MCF 10A (cell line): ENCODE measurements around the gene ABHD12B. TPM values are rescaled to one million over a fixed set of nuclear protein-coding genes. Genes with fewer than 3 reads are reported as not detected.

Experiments
- BruUV-seq: library from RNA; stranded (reverse); fragments of 400-500 nt; replicated peaks from 2 replicates; lab custom pipeline; 2021; lab: Mats Ljungman, UMichigan
- CTCF ChIA-PET: fragments of 300-600 bp; sonication (Branson Sonifier 250); formaldehyde crosslinking; extraction: SDS; loops from one replicate; lab custom pipeline; 2021; ENCODE audit warnings: antibody characterized with exemption, inconsistent platforms; lab: Yijun Ruan, JAX
- POLR2A ChIA-PET: fragments of 300-600, 350-650 bp; sonication (Branson Sonifier 250); formaldehyde crosslinking; extraction: SDS; loops from one replicate; lab custom pipeline; 2020; ENCODE audit warnings: antibody characterized with exemption, inconsistent platforms; lab: Yijun Ruan, JAX
- DNase-seq: peaks from one replicate; pipeline ENCODE4 v3.0.0-alpha.2; 2018; ENCODE audit not compliant: unreplicated experiment
- H3K27ac Mint-ChIP-seq: one replicate; pipeline ENCODE4 v1.8.0; 2022; ENCODE audit warnings: mild to moderate bottlenecking, low read depth, mixed read lengths; ENCODE audit not compliant: unreplicated experiment
- H3K27me3 Mint-ChIP-seq: one replicate; pipeline ENCODE4 v1.8.0; 2022; ENCODE audit warnings: mixed read lengths; ENCODE audit not compliant: insufficient read depth, unreplicated experiment
- H3K36me3 Mint-ChIP-seq: one replicate; pipeline ENCODE4 v1.8.0; 2022; ENCODE audit warnings: mild to moderate bottlenecking, moderate library complexity, mixed read lengths; ENCODE audit not compliant: insufficient read depth, unreplicated experiment
- H3K4me1 Mint-ChIP-seq: one replicate; pipeline ENCODE4 v1.8.0; 2022; ENCODE audit warnings: mixed read lengths; ENCODE audit not compliant: insufficient read depth, unreplicated experiment
- H3K4me3 Mint-ChIP-seq: one replicate; pipeline ENCODE4 v1.8.0; 2022; ENCODE audit warnings: mild to moderate bottlenecking, moderate library complexity, mixed read lengths; ENCODE audit not compliant: unreplicated experiment
- H3K9me3 Mint-ChIP-seq: one replicate; pipeline ENCODE4 v1.8.0; 2022; ENCODE audit warnings: mixed read lengths; ENCODE audit not compliant: unreplicated experiment
- CTCF ChIP-seq: fragments of 200-600 bp; IDR thresholded peaks from one replicate; pipeline ENCODE4 v1.8.0; 2022; ENCODE audit warnings: antibody characterized with exemption, mild to moderate bottlenecking; ENCODE audit not compliant: unreplicated experiment
- intact Hi-C: fragments of 100-400 bp; cut with micrococcal nuclease; formaldehyde crosslinking; loops from 2 replicates; pipeline ENCODE4 v1.14.1; 2022
- total RNA-seq: library from RNA; stranded (reverse); gene quantifications from 2 replicates; pipeline ENCODE4 v1.2.3, GENCODE V29; 2022

ABHD12B gene
- total RNA-seq, 1 experiment from 2014 or later, result not detected

- H3K27ac Mint-ChIP-seq, result no peak overlapping the region
- DNase-seq, result no peak
- peaks cover 7% of the 10 kb centered on the region for H3K4me1 Mint-ChIP-seq
- H3K36me3 Mint-ChIP-seq, result no peaks in the 10 kb centered on the region
- CTCF ChIA-PET, result no interaction called here
- no peak overlapping the region for H3K4me3 Mint-ChIP-seq
- intact Hi-C loops, result no loop called here
- no TSS peak for BruUV-seq
- POLR2A ChIA-PET, result no interaction called here
- TF ChIP-seq CTCF, result no peak
- no peaks in the 10 kb centered on the region for H3K27me3 Mint-ChIP-seq
- H3K9me3 Mint-ChIP-seq, result no peaks in the 10 kb centered on the region
Measured at GRCh38 chr14:50835280-50835679, 36.6 kb upstream of the ABHD12B start.

- H3K9me3 Mint-ChIP-seq, result no peaks in the 10 kb centered on the region
- DNase-seq, result no peak
- H3K4me3 Mint-ChIP-seq, result no peak overlapping the region
- TF ChIP-seq CTCF, result no peak
- H3K36me3 Mint-ChIP-seq, result peaks cover 2% of the 10 kb centered on the region
- no peak overlapping the region for H3K27ac Mint-ChIP-seq
- BruUV-seq, result no TSS peak
- H3K4me1 Mint-ChIP-seq, result peaks cover 6% of the 10 kb centered on the region
- intact Hi-C loops, result no loop called here
- ChIA-PET POLR2A (no interaction called here), CTCF (no interaction called here)
- H3K27me3 Mint-ChIP-seq, result no peaks in the 10 kb centered on the region
Measured at GRCh38 chr14:50836515-50836914, 35.3 kb upstream of the ABHD12B start.

- ChIA-PET POLR2A (no interaction called here), CTCF (no interaction called here)
- intact Hi-C loops, result no loop called here
- DNase-seq, result no peak
- Mint-ChIP-seq H3K36me3 (peaks cover 4% of the 10 kb centered on the region), H3K4me3 (no peak overlapping the region), H3K27ac (no peak overlapping the region), H3K27me3 (no peaks in the 10 kb centered on the region), H3K9me3 (no peaks in the 10 kb centered on the region), H3K4me1 (no peaks in the 10 kb centered on the region)
- no peak for TF ChIP-seq CTCF
- BruUV-seq, result no TSS peak
Measured at GRCh38 chr14:50837271-50837670, 34.6 kb upstream of the ABHD12B start.

GRCh38 chr14:50837850-50838470 lies 33.9 kb upstream of the ABHD12B start:
- no peak overlapping the region for H3K27ac Mint-ChIP-seq
- intact Hi-C loops, result no loop called here
- H3K36me3 Mint-ChIP-seq, result peaks cover 4% of the 10 kb centered on the region
- H3K9me3 Mint-ChIP-seq, result no peaks in the 10 kb centered on the region
- no TSS peak for BruUV-seq
- TF ChIP-seq CTCF, result no peak
- no peaks in the 10 kb centered on the region for H3K27me3 Mint-ChIP-seq
- no peak for DNase-seq
- ChIA-PET POLR2A (interaction anchor here (2.0 kb wide), 1 partner anchor 7 kb away, joined by 8 read pairs; the partner anchor contains the start of gene NIN), CTCF (no interaction called here)
- no peaks in the 10 kb centered on the region for H3K4me1 Mint-ChIP-seq
- H3K4me3 Mint-ChIP-seq, result no peak overlapping the region
